Spleen (tissue), 7 donors: ENCODE data around the gene SH3RF1.

Experiments
- CTCF ChIP-seq, 11 experiments: fragments of 200-600 bp in 7 of 11; fragments of 450-650 bp in 4 of 11; sonication (generic) in 4 of 11; IDR thresholded peaks in 8 of 11; conservative IDR thresholded peaks in 3 of 11; 1 replicate in 7 of 11; 2 replicates in 4 of 11; pipeline versions ENCODE4 v1.4.0 to v1.8.0; 2016 to 2021; ENCODE audit warnings: antibody characterized with exemption in 11 of 11, inconsistent platforms in 4 of 11, mild to moderate bottlenecking in 1 of 11
- POLR2A ChIP-seq, 3 donors: fragments of 450-650 bp; IDR thresholded peaks; one replicate each; pipeline ENCODE4 v1.5.1; 2017; ENCODE audit warnings: antibody characterized with exemption in 3 of 3, mild to moderate bottlenecking in 1 of 3
- POLR2AphosphoS5 ChIP-seq, 3 donors: sonication (generic); formaldehyde crosslinking; IDR thresholded peaks; one replicate each; pipeline ENCODE4 v1.5.1; 2017; ENCODE audit warnings: antibody characterized with exemption in 3 of 3
- donor health status: DM: no; HTN: no; CAD: no; lungs with moderate emphysema.
- donor health status: DM: no; HTN: no; CAD: no.
- donor health status: DM: no; HTN: no; CAD: no.

- no peak for TF ChIP-seq POLR2A (IDR thresholded peaks at IDR 0.05)
- TF ChIP-seq CTCF (IDR thresholded peaks at IDR 0.05 in 8 of 11, conservative IDR thresholded peaks at IDR 0.05 in 3 of 11): no peak
- TF ChIP-seq POLR2AphosphoS5 (IDR thresholded peaks at IDR 0.05): no peak
These were observed 13.6 kb downstream of the SH3RF1 start for GRCh38 chr4:169256856-169257761.
